ENCODE results near the gene GCHFR.

GCHFR gene

GRCh38 chr15:40796512-40796911, 32.6 kb downstream of the GCHFR start:
- Histone ChIP-seq H3K27ac (ENCODE audit: low read depth, low read length) (no peak overlapping the region), H3K36me3 (ENCODE audit: control insufficient read depth, low read length) (0 out of 2 replicates have a peak, but pooled peaks cover 2% of the 10 kb centered on the region), H3K27me3 (ENCODE audit: control insufficient read depth, low read length) (no peaks in the 10 kb centered on the region), H3K4me2 (ENCODE audit: low read length) (no peak overlapping the region), H3K9me3 (ENCODE audit: control insufficient read depth, insufficient read depth, low read length) (no peaks in the 10 kb centered on the region), H3F3A (ENCODE audit: control insufficient read depth, insufficient read depth) (0 out of 2 replicates have a peak, but pooled peaks cover 3% of the 10 kb centered on the region), H3K4me1 (ENCODE audit: control insufficient read depth, low read length) (no peaks in the 10 kb centered on the region), H3K9me2 (replicated peaks; ENCODE audit: control insufficient read depth, low read length) (no peaks in the 10 kb centered on the region), H3K79me2 (ENCODE audit: control insufficient read depth, low read length) (peaks cover 20% of the 10 kb centered on the region), H3K4me3 (ENCODE audit: low read length) (no peak overlapping the region), H4K20me1 (ENCODE audit: control insufficient read depth, insufficient read depth, low read depth, low read length) (0 out of 2 replicates have a peak, but pooled peaks cover 4% of the 10 kb centered on the region)
- TF ChIP-seq EZH2phosphoT487 (IDR thresholded peaks at IDR 0.05; ENCODE audit: borderline replicate concordance, low read length), result no peak

GRCh38 chr15:40799523-40799922, 35.7 kb downstream of the GCHFR start:
- Histone ChIP-seq H3K4me1 (ENCODE audit: control insufficient read depth, low read length) (no peaks in the 10 kb centered on the region), H3F3A (ENCODE audit: control insufficient read depth, insufficient read depth) (0 out of 2 replicates have a peak, but pooled peaks cover 3% of the 10 kb centered on the region), H4K20me1 (ENCODE audit: control insufficient read depth, insufficient read depth, low read depth, low read length) (no peaks in the 10 kb centered on the region), H3K27ac (ENCODE audit: low read depth, low read length) (no peak overlapping the region), H3K9me2 (replicated peaks; ENCODE audit: control insufficient read depth, low read length) (no peaks in the 10 kb centered on the region), H3K4me3 (ENCODE audit: low read length) (no peak overlapping the region), H3K9me3 (ENCODE audit: control insufficient read depth, insufficient read depth, low read length) (no peaks in the 10 kb centered on the region), H3K27me3 (ENCODE audit: control insufficient read depth, low read length) (no peaks in the 10 kb centered on the region), H3K79me2 (ENCODE audit: control insufficient read depth, low read length) (peaks cover 27% of the 10 kb centered on the region), H3K4me2 (ENCODE audit: low read length) (no peak overlapping the region), H3K36me3 (ENCODE audit: control insufficient read depth, low read length) (no peaks in the 10 kb centered on the region; the same call in 1 of the 2 replicates)
- TF ChIP-seq CTCF (IDR thresholded peaks at IDR 0.05; ENCODE audit: low read depth, low read length, poor library complexity, severe bottlenecking), result no peak
- TF ChIP-seq EZH2phosphoT487 (IDR thresholded peaks at IDR 0.05; ENCODE audit: borderline replicate concordance, low read length), result no peak

GRCh38 chr15:40803076-40803475, 39.2 kb downstream of the GCHFR start:
- Histone ChIP-seq H3K4me1 (ENCODE audit: control insufficient read depth, low read length) (peaks cover 14% of the 10 kb centered on the region), H3K27me3 (ENCODE audit: control insufficient read depth, low read length) (no peaks in the 10 kb centered on the region), H3F3A (ENCODE audit: control insufficient read depth, insufficient read depth) (0 out of 2 replicates have a peak, but pooled peaks cover 1% of the 10 kb centered on the region), H3K79me2 (ENCODE audit: control insufficient read depth, low read length) (peaks cover 37% of the 10 kb centered on the region), H4K20me1 (ENCODE audit: control insufficient read depth, insufficient read depth, low read depth, low read length) (no peaks in the 10 kb centered on the region), H3K36me3 (ENCODE audit: control insufficient read depth, low read length) (peaks cover 3% of the 10 kb centered on the region), H3K27ac (ENCODE audit: low read depth, low read length) (no peak overlapping the region), H3K4me3 (ENCODE audit: low read length) (no peak overlapping the region), H3K9me2 (replicated peaks; ENCODE audit: control insufficient read depth, low read length) (no peaks in the 10 kb centered on the region), H3K4me2 (ENCODE audit: low read length) (no peak overlapping the region), H3K9me3 (ENCODE audit: control insufficient read depth, insufficient read depth, low read length) (no peaks in the 10 kb centered on the region)
- no peak for TF ChIP-seq EZH2phosphoT487 (IDR thresholded peaks at IDR 0.05; ENCODE audit: borderline replicate concordance, low read length)
- TF ChIP-seq CTCF (IDR thresholded peaks at IDR 0.05; ENCODE audit: low read depth, low read length, poor library complexity, severe bottlenecking), result no peak

GRCh38 chr15:40803688-40804087, 39.8 kb downstream of the GCHFR start:
- no peak overlapping the region for H3K4me2 ChIP-seq (ENCODE audit: low read length)
- no peaks in the 10 kb centered on the region for H3F3A ChIP-seq (ENCODE audit: control insufficient read depth, insufficient read depth)
- H3K9me2 ChIP-seq (replicated peaks; ENCODE audit: control insufficient read depth, low read length), result no peaks in the 10 kb centered on the region
- H3K27ac ChIP-seq (ENCODE audit: low read depth, low read length), result no peak overlapping the region
- H3K27me3 ChIP-seq (ENCODE audit: control insufficient read depth, low read length), result no peaks in the 10 kb centered on the region
- H3K4me3 ChIP-seq (ENCODE audit: low read length), result no peak overlapping the region
- peaks cover 20% of the 10 kb centered on the region for H3K4me1 ChIP-seq (ENCODE audit: control insufficient read depth, low read length)
- no peak for TF ChIP-seq CTCF (IDR thresholded peaks at IDR 0.05; ENCODE audit: low read depth, low read length, poor library complexity, severe bottlenecking)
- no peak for TF ChIP-seq EZH2phosphoT487 (IDR thresholded peaks at IDR 0.05; ENCODE audit: borderline replicate concordance, low read length)
- no peaks in the 10 kb centered on the region for H4K20me1 ChIP-seq (ENCODE audit: control insufficient read depth, insufficient read depth, low read depth, low read length)
- H3K9me3 ChIP-seq (ENCODE audit: control insufficient read depth, insufficient read depth, low read length), result no peaks in the 10 kb centered on the region
- peaks cover 3% of the 10 kb centered on the region for H3K36me3 ChIP-seq (ENCODE audit: control insufficient read depth, low read length)
- peaks cover 39% of the 10 kb centered on the region for H3K79me2 ChIP-seq (ENCODE audit: control insufficient read depth, low read length)
